Vagina (tissue), 2 donors: ENCODE results near the gene NSD2. TPM values are rescaled to one million over a fixed set of nuclear protein-coding genes. Genes with fewer than 3 reads are reported as not detected.

Experiments used
- DNase-seq, 2 donors: peaks; one replicate each; pipeline ENCODE4 v3.0.0-alpha.2; 2017; ENCODE audit errors: extremely low spot score in 2 of 2
- H3K27ac ChIP-seq: fragments of 200-600 bp; sonication (generic); one replicate; pipeline ENCODE4 v1.5.1; 2019
- H3K27me3 ChIP-seq: fragments of 200-600 bp; sonication (generic); one replicate; pipeline ENCODE4 v1.5.1; 2019
- H3K36me3 ChIP-seq, 2 donors: fragments of 200-600 bp; sonication (generic); one replicate each; pipeline ENCODE4 v1.5.1; 2017 to 2019
- H3K4me1 ChIP-seq: fragments of 200-600 bp; sonication (generic); one replicate; pipeline ENCODE4 v1.5.1; 2019
- H3K4me3 ChIP-seq, 2 donors: fragments of 200-600 bp; sonication (generic); 1 replicate in 1 of 2; 2 replicates in 1 of 2; pipeline ENCODE4 v1.5.1; 2016 to 2019
- H3K9me3 ChIP-seq: fragments of 200-600 bp; sonication (generic); one replicate; pipeline ENCODE4 v1.5.1; 2019
- POLR2A ChIP-seq, 2 donors: fragments of 450-650 bp; IDR thresholded peaks; one replicate each; pipeline ENCODE4 v1.6.1; 2017; ENCODE audit warnings: antibody characterized with exemption in 2 of 2, mild to moderate bottlenecking in 2 of 2, moderate library complexity in 2 of 2
- POLR2AphosphoS5 ChIP-seq, 2 donors: sonication (generic); formaldehyde crosslinking; IDR thresholded peaks; one replicate each; pipeline ENCODE4 v1.9.0; 2017; ENCODE audit warnings: antibody characterized with exemption in 2 of 2, mild to moderate bottlenecking in 2 of 2, low read depth in 1 of 2; ENCODE audit not compliant: insufficient read depth in 1 of 2
- intact Hi-C: fragments of 100-400 bp; cut with DNase I; formaldehyde crosslinking; loops from one replicate; pipeline ENCODE4 v1.15.1; 2023
- total RNA-seq: library from RNA; depleted of rRNA; stranded (reverse); fragments of >200 nt; gene quantifications from one replicate; pipeline ENCODE4 v1.2.3, GENCODE V29; 2016
- TF ChIP-seq, protein P1 (sequence below), 3 experiments: fragments of 450-650 bp in 2 of 3; fragments of 200-600 bp in 1 of 3; sonication (generic) in 1 of 3; IDR thresholded peaks; one replicate each; pipeline ENCODE4 v1.5.1; 2017 to 2019; ENCODE audit warnings: antibody characterized with exemption in 3 of 3, mild to moderate bottlenecking in 2 of 3, moderate library complexity in 2 of 3

The NSD2 gene
- 38.5 TPM for total RNA-seq

DNA sequence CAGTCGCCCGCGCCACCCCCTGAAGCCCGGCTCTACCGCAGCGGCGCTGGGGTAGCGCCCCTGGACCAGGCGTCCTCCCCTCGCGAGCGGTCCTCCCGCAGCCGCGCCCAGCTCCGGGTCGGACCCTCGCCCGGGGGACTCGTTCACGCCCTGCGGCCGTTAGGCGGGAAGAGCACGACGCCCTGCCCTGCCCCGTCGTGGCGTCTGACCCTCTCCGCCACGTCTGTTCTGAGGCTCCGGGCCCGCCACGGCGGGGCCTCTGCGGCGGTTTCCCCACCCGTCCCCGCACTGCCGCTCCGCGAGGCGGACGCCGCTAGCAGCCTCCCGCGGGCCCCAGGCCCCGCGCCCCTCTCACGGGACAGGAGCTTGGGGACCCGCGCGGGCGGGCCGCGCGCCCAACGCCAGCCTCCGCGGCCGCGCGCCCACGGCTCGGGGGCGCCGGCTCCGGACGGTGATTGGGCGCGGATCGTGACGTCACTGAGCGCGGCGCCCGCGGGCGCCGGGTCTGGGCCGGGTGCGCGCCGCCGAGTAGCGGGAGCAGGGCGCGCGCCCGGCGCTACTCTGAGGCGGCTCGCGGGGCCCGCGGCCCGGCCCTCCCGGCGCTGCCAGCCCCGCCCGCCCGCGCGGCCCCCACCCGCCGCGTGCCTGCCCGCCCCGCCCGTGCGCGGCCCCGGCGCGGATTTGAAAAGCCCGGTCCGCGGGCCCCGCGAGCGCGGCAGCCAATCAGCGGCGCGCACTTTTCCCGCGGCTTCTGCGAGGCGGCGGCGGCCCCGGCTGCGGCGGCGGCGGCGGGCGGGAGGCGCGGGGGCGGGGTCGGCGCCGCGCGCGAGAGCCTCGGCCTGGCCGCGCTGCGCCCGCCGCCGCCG lies at the start of gene NSD2:
Gene NSD2 (plus strand): TSS at position 816 of the 866 bp plus-strand sequence. CDS start 29,262 bp downstream, outside the sequence.
- TF ChIP-seq, protein P1, sequence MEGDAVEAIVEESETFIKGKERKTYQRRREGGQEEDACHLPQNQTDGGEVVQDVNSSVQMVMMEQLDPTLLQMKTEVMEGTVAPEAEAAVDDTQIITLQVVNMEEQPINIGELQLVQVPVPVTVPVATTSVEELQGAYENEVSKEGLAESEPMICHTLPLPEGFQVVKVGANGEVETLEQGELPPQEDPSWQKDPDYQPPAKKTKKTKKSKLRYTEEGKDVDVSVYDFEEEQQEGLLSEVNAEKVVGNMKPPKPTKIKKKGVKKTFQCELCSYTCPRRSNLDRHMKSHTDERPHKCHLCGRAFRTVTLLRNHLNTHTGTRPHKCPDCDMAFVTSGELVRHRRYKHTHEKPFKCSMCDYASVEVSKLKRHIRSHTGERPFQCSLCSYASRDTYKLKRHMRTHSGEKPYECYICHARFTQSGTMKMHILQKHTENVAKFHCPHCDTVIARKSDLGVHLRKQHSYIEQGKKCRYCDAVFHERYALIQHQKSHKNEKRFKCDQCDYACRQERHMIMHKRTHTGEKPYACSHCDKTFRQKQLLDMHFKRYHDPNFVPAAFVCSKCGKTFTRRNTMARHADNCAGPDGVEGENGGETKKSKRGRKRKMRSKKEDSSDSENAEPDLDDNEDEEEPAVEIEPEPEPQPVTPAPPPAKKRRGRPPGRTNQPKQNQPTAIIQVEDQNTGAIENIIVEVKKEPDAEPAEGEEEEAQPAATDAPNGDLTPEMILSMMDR (IDR thresholded peaks at IDR 0.05), result no peak
- peak in 1 of 2 donors; percentile 67 for TF ChIP-seq POLR2AphosphoS5 (IDR thresholded peaks at IDR 0.05; ENCODE audit: insufficient read depth in 1 of 2, low read depth in 1 of 2)
- TF ChIP-seq POLR2A (IDR thresholded peaks at IDR 0.05), result peak in 1 of 2 donors; percentile 78
- Histone ChIP-seq H3K4me3 (peak within 1 kb of the TSS; percentile 80 to 97), H3K27ac (peak within 1 kb of the TSS; percentile 97), H3K4me1 (peaks cover 20% of the 10 kb centered on the region), H3K36me3 (no peaks in the 10 kb centered on the region), H3K27me3 (no peaks in the 10 kb centered on the region), H3K9me3 (no peaks in the 10 kb centered on the region)
- intact Hi-C loops, result no loop called here
- no peak for DNase-seq

DNA sequence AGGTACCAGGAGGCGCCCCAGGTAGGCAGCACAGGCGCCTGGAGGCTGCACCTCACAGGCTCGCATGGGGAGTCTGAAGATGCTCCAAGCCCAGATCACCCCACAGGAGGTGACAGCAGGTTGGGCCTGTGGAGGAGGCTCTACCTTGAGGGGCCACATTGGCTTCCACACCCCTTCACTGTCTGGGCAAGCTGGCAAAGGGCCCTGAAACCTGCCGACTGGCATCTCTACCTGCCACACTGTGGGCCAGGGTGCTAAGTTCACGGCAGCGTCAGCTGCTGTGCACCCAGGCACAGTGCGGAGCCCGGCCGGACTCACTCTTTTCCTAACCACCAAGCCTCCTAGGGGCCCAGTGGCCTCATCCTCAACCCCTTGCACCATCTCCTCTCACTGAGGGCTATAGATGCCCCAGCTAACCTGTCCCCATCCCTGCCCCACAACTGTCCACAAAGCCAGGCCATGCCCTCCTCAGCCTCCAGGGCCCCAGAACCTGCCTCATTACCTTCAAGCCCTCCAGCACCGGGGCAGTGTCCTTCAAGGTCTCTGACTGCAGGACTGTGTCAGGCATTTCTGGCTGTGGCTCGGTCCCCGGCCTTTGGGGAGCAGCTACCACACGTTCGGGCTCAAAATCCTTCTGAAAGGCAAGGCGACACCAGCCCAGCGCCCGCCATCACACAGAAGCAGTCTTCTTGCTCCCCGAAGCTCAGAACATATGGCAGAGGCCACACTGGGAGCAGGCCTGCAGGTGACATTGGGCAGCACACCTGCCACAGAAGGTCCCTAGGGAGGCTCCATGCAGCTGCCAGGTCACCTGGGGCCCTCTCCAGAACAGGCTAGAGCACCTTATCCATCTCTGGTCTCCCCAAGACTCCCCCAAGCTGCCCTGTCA lies 49.3 kb upstream of the NSD2 start:
- DNase-seq, result no peak
- TF ChIP-seq POLR2A (IDR thresholded peaks at IDR 0.05) (no peak), POLR2AphosphoS5 (IDR thresholded peaks at IDR 0.05; ENCODE audit: insufficient read depth in 1 of 2, low read depth in 1 of 2) (no peak)
- TF ChIP-seq, protein P1 (IDR thresholded peaks at IDR 0.05), result no peak
- Histone ChIP-seq H3K27me3 (no peaks in the 10 kb centered on the region), H3K9me3 (no peaks in the 10 kb centered on the region), H3K4me1 (no peaks in the 10 kb centered on the region), H3K36me3 (peaks cover 0 to 70% of the 10 kb centered on the region in 2 donors), H3K27ac (no peak overlapping the region), H3K4me3 (no peak overlapping the region)
- intact Hi-C loops, result no loop called here

DNA sequence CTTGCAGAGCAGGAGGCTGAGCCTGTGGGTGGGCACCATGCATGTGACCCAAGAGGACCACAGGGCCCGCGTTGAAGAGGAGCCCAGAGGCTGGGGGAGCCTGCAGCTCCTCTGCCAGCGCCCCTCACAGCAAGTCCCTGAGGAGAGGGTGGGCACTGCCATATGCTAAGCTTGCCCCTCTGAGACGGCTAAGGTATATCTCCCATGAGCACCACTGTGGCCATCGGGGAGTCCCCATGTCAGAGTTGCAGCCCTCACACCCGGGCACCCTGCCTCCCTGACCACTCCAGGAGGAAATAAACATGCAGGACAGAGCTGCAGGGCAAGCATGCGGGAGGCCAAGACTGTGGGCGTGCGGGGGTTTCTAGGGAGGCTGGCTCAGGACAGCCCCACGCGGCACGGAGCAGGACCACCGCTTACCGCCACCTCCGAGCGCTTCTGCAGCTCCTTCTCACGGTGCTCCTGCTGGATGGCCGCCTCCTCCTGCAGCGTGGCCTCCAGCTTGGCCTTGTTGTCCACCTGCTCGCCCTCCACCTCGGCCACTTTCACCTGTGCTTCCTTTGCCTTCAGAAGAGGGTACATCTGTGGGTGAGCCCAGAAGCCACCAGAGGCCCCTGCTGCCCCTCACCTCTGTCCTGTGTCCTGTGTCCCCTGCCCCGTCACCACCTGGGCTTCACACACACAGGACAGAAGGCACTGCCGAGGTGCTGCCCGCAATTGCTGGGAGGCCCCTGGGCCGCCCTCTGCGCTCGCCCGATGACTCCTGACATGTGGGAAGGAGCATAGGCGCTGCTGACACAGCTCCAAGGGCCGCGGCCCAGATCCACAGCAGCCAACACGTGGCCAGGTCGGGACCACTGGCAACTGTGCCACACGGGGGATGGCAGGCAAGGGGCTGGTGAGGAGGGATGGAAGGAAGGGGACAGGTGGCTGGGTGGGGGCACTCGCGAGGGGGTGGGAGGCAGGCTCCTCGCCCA lies 48.3 kb upstream of the NSD2 start:
- H3K4me3 ChIP-seq, result no peak overlapping the region
- intact Hi-C loops, result no loop called here
- H3K36me3 ChIP-seq, result peaks cover 0 to 62% of the 10 kb centered on the region in 2 donors
- H3K27me3 ChIP-seq, result no peaks in the 10 kb centered on the region
- no peak overlapping the region for H3K27ac ChIP-seq
- H3K9me3 ChIP-seq, result no peaks in the 10 kb centered on the region
- H3K4me1 ChIP-seq, result no peaks in the 10 kb centered on the region
- no peak for DNase-seq
- TF ChIP-seq POLR2A (IDR thresholded peaks at IDR 0.05), result no peak
- TF ChIP-seq POLR2AphosphoS5 (IDR thresholded peaks at IDR 0.05; ENCODE audit: insufficient read depth in 1 of 2, low read depth in 1 of 2), result no peak
- TF ChIP-seq, protein P1 (IDR thresholded peaks at IDR 0.05), result no peak

DNA sequence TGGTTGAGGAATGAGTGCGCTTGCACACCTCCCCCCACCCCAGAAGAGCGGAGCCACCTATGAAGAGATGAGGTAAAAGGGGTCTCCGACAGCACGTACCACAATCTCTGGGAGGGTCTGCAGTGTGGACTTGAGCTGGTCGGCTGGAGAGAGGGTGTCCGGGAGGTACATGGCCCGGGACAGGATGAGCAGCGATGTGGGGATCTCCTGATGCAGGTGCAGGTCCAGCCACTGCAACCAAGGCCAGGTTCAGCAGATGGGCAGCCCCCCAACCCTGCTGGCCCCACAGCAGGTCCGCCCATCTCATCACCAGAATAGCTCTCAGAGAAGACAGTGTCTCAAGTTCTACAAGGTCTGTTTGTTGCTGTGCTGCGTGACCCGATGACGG lies 47.7 kb upstream of the NSD2 start:
- no peaks in the 10 kb centered on the region for H3K4me1 ChIP-seq
- DNase-seq, result no peak
- intact Hi-C loops, result no loop called here
- no peak for TF ChIP-seq POLR2A (IDR thresholded peaks at IDR 0.05)
- TF ChIP-seq, protein P1 (IDR thresholded peaks at IDR 0.05), result no peak
- no peak for TF ChIP-seq POLR2AphosphoS5 (IDR thresholded peaks at IDR 0.05; ENCODE audit: insufficient read depth in 1 of 2, low read depth in 1 of 2)
- H3K27me3 ChIP-seq, result no peaks in the 10 kb centered on the region
- no peak overlapping the region for H3K27ac ChIP-seq
- H3K4me3 ChIP-seq, result no peak overlapping the region
- H3K9me3 ChIP-seq, result no peaks in the 10 kb centered on the region
- H3K36me3 ChIP-seq, result peaks cover 0 to 55% of the 10 kb centered on the region in 2 donors
